ENCODE data around the gene CARMIL1.
"Not testable (repeated sequence)": the region's sequence is repeated elsewhere in the genome, so short reads cannot be mapped to it uniquely, and the experiment has no call there.

CARMIL1 gene

GRCh38 chr6:25427549-25427948, 148.4 kb downstream of the CARMIL1 start:
- Mint-ChIP-seq H3K9me3 (no peaks in the 10 kb centered on the region), H3K4me1 (ENCODE audit: low read depth in 2 of 2) (no peaks in the 10 kb centered on the region), H3K27me3 (no peaks in the 10 kb centered on the region), H3K27ac (no peak overlapping the region), H3K36me3 (ENCODE audit: insufficient read depth) (no peaks in the 10 kb centered on the region), H3K4me3 (no peak overlapping the region)
- ATAC-seq (replicated peaks), result no peak
- DNase-seq, result no peak

DNA sequence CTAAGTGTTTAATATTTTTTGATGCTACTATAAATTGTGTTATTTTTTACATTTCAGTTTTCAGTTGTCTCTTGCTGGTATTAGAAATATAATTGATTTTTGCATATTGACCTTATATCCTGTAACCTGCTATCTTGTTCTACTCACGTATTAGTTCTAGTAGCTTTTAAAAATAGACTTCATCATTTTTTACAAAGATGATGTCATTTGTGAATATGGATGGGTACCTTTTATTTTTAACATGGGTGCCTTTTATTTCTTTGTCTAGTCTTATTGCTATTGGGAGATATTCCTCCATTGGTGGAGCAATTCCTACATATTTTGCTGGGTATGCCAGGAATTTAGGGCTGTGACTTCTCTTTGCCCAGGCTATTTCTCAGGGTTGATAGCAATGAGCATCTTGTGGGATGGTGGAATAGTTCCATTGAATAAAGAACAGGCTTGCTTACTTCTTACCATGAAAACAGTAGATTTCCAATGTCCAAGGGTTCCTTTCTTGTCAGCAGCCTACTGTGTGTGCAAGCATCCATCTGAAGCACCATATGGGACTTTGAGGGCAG, 149.7 kb downstream of the CARMIL1 start:
- Mint-ChIP-seq H3K27me3 (no peaks in the 10 kb centered on the region), H3K9me3 (no peaks in the 10 kb centered on the region), H3K4me1 (ENCODE audit: low read depth in 2 of 2) (no peaks in the 10 kb centered on the region), H3K36me3 (ENCODE audit: insufficient read depth) (no peaks in the 10 kb centered on the region), H3K27ac (no peak overlapping the region), H3K4me3 (no peak overlapping the region)
- no peak for DNase-seq
- ATAC-seq (replicated peaks), result no peak

DNA sequence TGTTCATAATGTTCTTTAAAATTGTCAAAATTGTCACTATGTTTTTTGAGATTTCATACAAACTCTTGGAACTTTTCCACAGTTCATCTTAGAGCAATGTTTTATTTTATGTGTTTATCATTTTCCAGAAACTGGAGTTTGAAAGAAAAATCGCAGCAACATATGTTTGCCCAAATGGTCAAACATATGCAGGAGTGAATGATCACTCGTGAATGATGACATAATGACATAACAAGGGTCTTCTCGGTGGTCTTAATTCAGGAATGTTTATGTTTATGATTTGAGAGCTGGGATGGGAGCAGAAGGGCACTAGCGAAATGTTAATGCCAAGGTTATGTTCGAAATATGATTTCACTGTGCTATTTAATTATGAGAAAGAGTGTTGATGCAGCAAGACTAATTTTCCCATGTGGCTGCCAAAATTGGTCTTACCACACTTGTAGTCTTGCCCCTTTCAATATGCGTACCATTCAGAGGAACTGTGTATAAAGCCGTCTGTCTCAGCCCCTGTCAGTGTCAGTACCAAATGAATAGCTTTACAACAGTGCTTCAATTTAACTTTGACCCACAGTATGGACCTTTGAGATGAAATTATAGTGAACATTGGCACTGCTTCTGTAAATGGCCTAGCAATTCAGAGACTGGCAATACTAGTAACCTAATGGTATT, 152.3 kb downstream of the CARMIL1 start:
- no peaks in the 10 kb centered on the region for H3K4me1 Mint-ChIP-seq (ENCODE audit: low read depth in 2 of 2)
- no peaks in the 10 kb centered on the region for H3K9me3 Mint-ChIP-seq
- H3K4me3 Mint-ChIP-seq, result no peak overlapping the region
- H3K27ac Mint-ChIP-seq, result no peak overlapping the region
- no peaks in the 10 kb centered on the region for H3K36me3 Mint-ChIP-seq (ENCODE audit: insufficient read depth)
- ATAC-seq (replicated peaks) (no peak), DNase-seq (no peak)
- H3K27me3 Mint-ChIP-seq, result no peaks in the 10 kb centered on the region

- Mint-ChIP-seq H3K4me3 (no peak overlapping the region), H3K4me1 (ENCODE audit: low read depth in 2 of 2) (no peaks in the 10 kb centered on the region), H3K27me3 (no peaks in the 10 kb centered on the region), H3K27ac (no peak overlapping the region), H3K36me3 (ENCODE audit: insufficient read depth) (no peaks in the 10 kb centered on the region), H3K9me3 (no peaks in the 10 kb centered on the region)
- DNase-seq (no peak), ATAC-seq (replicated peaks) (no peak)
Measured at GRCh38 chr6:25431975-25432307, 152.8 kb downstream of the CARMIL1 start.

DNA sequence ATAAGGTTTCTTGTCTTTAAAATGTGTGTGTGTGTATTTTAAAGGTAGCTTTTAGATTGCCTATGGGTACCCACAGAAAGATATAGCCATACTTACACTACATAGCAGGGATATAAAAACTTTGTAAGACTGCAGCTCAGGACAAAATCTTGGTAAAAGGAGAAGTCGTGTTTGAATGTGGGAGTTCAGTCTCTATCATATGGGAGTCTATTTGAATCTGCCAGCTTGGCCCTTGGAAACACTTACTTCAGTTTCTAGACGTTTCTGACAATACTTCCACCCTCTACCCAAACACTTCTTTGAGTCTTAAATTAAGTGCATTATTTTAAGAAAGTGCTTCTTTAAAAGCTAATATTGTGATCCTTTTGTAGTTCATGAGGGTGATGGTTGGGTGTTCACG, 155.7 kb downstream of the CARMIL1 start:
- Mint-ChIP-seq H3K9me3 (no peaks in the 10 kb centered on the region), H3K27me3 (no peaks in the 10 kb centered on the region), H3K4me1 (ENCODE audit: low read depth in 2 of 2) (no peaks in the 10 kb centered on the region), H3K4me3 (no peak overlapping the region), H3K27ac (no peak overlapping the region), H3K36me3 (ENCODE audit: insufficient read depth) (no peaks in the 10 kb centered on the region)
- ATAC-seq (replicated peaks) (no peak), DNase-seq (no peak)

DNA sequence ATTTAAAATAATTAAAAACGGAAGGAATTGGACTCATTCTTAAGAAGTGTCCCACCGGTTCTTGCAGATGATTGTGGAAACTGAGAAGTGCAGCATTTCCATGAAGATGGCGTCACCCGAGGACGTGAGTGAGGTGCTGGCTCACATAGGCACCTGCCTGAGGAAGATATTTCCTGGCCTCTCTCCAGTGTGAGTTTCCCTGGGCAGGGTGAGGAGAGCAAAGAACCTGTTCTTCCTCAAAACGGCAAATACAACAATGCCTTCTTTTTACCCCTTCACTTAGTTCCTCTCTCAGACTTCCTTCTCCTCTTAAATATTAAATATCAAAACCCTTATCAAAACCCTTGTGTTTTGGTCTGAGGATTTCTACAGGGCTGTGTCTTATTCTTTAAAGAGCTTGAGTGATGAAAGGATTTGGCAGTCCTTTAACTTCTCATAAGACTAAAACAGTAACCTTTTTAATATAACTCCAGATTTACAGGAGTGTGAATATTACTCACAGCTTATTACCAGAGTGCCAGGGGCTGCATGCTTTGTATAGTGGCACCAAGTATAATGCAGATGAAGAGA, 156.3 kb downstream of the CARMIL1 start:
- ATAC-seq (replicated peaks) (no peak), DNase-seq (no peak)
- H3K9me3 Mint-ChIP-seq, result no peaks in the 10 kb centered on the region
- no peaks in the 10 kb centered on the region for H3K36me3 Mint-ChIP-seq (ENCODE audit: insufficient read depth)
- no peak overlapping the region for H3K4me3 Mint-ChIP-seq
- H3K4me1 Mint-ChIP-seq (ENCODE audit: low read depth in 2 of 2), result no peaks in the 10 kb centered on the region
- H3K27ac Mint-ChIP-seq, result no peak overlapping the region
- no peaks in the 10 kb centered on the region for H3K27me3 Mint-ChIP-seq

- Mint-ChIP-seq H3K4me1 (ENCODE audit: low read depth in 2 of 2) (peaks cover 0 to 4% of the 10 kb centered on the region in 2 donors), H3K27me3 (no peaks in the 10 kb centered on the region), H3K36me3 (ENCODE audit: insufficient read depth) (no peaks in the 10 kb centered on the region), H3K4me3 (no peak overlapping the region), H3K27ac (no peak overlapping the region), H3K9me3 (no peaks in the 10 kb centered on the region)
- DNase-seq (no peak), ATAC-seq (replicated peaks) (no peak)
Measured at GRCh38 chr6:25436760-25437159, 157.6 kb downstream of the CARMIL1 start.

DNA sequence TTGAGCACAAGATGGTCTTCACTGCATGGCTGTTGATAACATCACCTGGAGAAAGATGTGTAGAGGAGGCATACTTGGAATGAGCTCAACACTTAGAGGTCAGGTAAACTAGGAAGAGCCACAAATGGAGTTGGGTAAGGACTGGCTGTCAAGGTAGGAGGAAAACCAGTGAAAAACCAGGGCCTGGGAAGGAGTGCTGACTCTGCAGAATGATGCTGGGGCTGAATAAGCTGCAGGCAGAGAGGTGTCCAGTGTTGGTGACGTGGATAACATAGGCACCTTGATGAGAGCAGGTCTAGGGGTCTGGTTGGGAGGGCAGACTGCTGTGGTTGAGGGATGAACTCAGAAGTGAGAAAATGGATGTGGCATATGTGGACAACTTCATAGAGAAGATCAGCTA, 160.2 kb downstream of the CARMIL1 start:
- Mint-ChIP-seq H3K27ac (no peak overlapping the region), H3K4me3 (no peak overlapping the region), H3K36me3 (ENCODE audit: insufficient read depth) (no peaks in the 10 kb centered on the region), H3K27me3 (no peaks in the 10 kb centered on the region), H3K9me3 (no peaks in the 10 kb centered on the region), H3K4me1 (ENCODE audit: low read depth in 2 of 2) (peaks cover 0 to 4% of the 10 kb centered on the region in 2 donors)
- no peak for DNase-seq
- ATAC-seq (replicated peaks), result no peak

DNA sequence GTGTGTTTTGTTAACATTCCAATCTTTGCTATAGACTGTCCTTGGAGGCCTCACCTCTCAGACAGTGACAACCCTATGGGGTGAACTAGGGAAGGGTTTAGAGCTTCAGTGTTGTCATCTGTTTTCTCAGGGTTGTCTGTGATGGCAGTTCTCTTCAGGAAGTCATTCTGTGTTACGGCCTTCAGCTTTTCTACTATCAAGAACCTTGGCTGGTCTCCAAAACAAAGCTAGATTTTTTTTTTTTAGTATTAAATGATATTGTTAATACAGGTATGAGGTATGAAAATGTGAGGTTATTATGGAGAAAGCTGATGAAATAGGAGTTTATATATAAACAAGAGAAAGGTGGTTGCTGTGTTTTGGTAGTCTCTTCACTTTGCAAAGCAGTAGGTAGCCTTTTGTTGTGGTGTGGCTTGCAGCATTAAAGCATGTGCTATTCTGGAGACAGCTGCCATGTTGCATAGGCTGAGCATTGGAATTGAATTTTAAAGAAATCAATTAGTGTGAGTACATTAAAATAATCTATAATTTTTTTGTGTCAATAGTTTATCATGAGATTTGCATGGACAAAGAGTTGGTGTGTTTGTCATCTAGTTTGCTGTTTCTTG, 162.6 kb downstream of the CARMIL1 start:
- no peaks in the 10 kb centered on the region for H3K27me3 Mint-ChIP-seq
- H3K27ac Mint-ChIP-seq, result no peak overlapping the region
- peaks cover 0 to 4% of the 10 kb centered on the region in 2 donors for H3K4me1 Mint-ChIP-seq (ENCODE audit: low read depth in 2 of 2)
- ATAC-seq (replicated peaks) (no peak), DNase-seq (no peak)
- H3K4me3 Mint-ChIP-seq, result no peak overlapping the region
- no peaks in the 10 kb centered on the region for H3K36me3 Mint-ChIP-seq (ENCODE audit: insufficient read depth)
- no peaks in the 10 kb centered on the region for H3K9me3 Mint-ChIP-seq

DNA sequence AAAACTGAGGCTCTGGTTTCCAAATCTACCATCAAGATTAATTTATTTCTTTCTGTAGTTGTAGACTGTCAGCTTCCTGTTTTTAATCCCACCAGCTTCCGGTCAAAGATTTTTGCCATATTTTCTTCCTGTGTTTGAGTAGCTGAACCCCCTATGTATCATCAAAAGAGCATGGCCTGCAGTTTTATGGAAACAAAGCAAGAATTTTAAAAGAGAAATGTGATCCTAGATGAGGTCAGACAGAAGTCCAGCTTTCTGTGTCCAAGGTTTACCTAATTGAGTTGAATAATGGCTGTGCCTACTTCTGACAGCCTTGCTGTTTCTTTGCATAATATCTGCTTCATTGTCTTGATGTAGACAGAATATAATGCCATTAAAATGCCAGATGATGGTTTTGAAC, 163.7 kb downstream of the CARMIL1 start:
- no peak for DNase-seq
- no peaks in the 10 kb centered on the region for H3K9me3 Mint-ChIP-seq
- H3K27me3 Mint-ChIP-seq, result no peaks in the 10 kb centered on the region
- no peak for ATAC-seq (replicated peaks)
- H3K4me3 Mint-ChIP-seq, result no peak overlapping the region
- no peak overlapping the region for H3K27ac Mint-ChIP-seq
- peaks cover 2 to 9% of the 10 kb centered on the region in 2 donors for H3K4me1 Mint-ChIP-seq (ENCODE audit: low read depth in 2 of 2)
- no peaks in the 10 kb centered on the region for H3K36me3 Mint-ChIP-seq (ENCODE audit: insufficient read depth)

DNA sequence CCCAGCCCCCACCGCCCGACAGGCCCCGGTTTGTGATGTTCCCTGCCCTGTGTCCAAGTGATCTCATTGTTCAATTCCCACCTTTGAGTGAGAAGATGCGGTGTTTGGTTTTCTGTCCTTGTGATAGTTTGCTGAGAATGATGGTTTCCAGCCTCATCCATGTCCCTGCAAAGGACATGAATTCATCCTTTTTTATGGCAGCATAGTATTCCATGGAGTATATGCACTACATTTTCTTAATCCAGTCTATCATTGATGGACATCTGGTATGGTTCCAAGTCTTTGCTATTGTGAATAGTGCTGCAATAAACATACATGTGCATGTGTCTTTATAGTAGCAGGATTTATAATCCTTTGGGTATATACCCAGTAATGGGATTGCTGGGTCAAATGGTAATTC, 165.3 kb downstream of the CARMIL1 start:
- DNase-seq; H3K27me3 Mint-ChIP-seq; ATAC-seq (replicated peaks); H3K27ac Mint-ChIP-seq; H3K4me3 Mint-ChIP-seq; H3K4me1 Mint-ChIP-seq (ENCODE audit: low read depth in 2 of 2); H3K9me3 Mint-ChIP-seq; H3K36me3 Mint-ChIP-seq (ENCODE audit: insufficient read depth): not testable (repeated sequence)

DNA sequence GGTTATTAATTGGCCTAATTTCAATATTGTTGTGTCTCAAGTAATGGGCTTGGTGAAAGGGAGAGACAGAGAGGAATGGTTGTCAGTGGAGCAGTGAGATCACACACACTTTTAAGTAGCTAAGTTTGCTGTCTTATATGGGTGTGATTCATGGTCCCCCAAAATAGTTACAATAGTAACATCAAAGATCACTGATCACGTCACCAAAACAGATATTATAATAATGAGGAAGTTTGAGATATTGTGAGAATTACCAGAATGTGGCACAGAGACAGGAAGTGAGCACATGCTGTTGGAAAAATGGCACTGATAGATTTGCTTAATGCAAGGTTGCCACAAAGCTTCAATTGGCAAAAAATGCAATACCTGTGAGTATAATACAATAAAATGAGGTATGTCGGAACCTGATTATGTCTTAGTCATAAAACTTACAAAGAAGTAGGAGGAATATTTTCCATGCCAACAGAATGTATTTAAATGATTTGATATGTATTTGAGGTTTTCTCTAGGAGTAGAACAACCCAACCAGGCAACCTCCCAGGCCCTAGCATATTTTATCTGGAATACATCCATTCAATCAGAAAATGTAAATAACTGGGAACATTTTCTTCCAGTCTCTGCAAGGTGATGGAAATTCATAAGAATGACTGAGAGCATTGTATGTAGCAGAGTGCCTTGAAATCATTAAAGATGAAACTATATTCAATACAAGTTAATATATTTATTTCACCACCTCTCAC, 167.8 kb downstream of the CARMIL1 start:
- no peaks in the 10 kb centered on the region for H3K9me3 Mint-ChIP-seq
- H3K36me3 Mint-ChIP-seq (ENCODE audit: insufficient read depth), result no peaks in the 10 kb centered on the region
- no peaks in the 10 kb centered on the region for H3K27me3 Mint-ChIP-seq
- H3K4me3 Mint-ChIP-seq, result no peak overlapping the region
- no peak for DNase-seq
- no peak overlapping the region for H3K27ac Mint-ChIP-seq
- no peak for ATAC-seq (replicated peaks)
- peaks cover 2 to 6% of the 10 kb centered on the region in 2 donors for H3K4me1 Mint-ChIP-seq (ENCODE audit: low read depth in 2 of 2)

DNA sequence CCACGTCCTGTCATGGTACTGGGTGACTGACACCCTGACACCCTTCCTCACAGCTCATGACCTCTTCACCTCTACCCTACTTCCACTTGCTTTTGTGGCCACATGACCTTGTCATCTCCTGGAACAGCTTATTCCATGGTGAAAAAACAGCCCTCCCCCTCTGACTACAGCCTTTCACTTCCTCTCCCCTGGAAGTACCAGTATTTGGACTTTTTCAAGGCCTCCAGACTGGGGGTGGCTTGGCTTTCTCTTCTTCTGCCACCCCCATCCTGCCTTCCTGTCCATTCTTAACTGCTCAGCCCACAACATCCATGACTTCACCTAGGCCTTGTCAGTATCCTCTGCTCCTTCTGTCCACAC, 168.4 kb downstream of the CARMIL1 start:
- H3K4me1 Mint-ChIP-seq (ENCODE audit: low read depth in 2 of 2), result peaks cover 2 to 6% of the 10 kb centered on the region in 2 donors
- H3K9me3 Mint-ChIP-seq, result no peaks in the 10 kb centered on the region
- H3K27me3 Mint-ChIP-seq, result no peaks in the 10 kb centered on the region
- DNase-seq, result no peak
- no peak overlapping the region for H3K27ac Mint-ChIP-seq
- ATAC-seq (replicated peaks), result no peak
- no peaks in the 10 kb centered on the region for H3K36me3 Mint-ChIP-seq (ENCODE audit: insufficient read depth)
- no peak overlapping the region for H3K4me3 Mint-ChIP-seq
